GM13977 (cell line): ENCODE results near the gene NLGN4Y.

Experiments used
- DNase-seq: peaks from one replicate; pipeline ENCODE4 v3.0.0; 2012; ENCODE audit warnings: low spot score
- CTCF ChIP-seq: IDR thresholded peaks from 2 replicates; pipeline ENCODE4 v1.5.1; 2012; ENCODE audit warnings: mild to moderate bottlenecking, control low read depth; ENCODE audit not compliant: insufficient read depth; ENCODE audit errors: extremely low read depth, missing control alignments
- in situ Hi-C: fragments of 300-500 bp; cut with MboI; formaldehyde crosslinking; loops from one replicate; pipeline ENCODE4 v1.12.0; 2022; ENCODE audit warnings: low sequenced_read_pairs, low pct_unique_long_range_greater_than_20kb, mixed read lengths, inconsistent platforms; ENCODE audit not compliant: unreplicated experiment

The NLGN4Y gene

DNA sequence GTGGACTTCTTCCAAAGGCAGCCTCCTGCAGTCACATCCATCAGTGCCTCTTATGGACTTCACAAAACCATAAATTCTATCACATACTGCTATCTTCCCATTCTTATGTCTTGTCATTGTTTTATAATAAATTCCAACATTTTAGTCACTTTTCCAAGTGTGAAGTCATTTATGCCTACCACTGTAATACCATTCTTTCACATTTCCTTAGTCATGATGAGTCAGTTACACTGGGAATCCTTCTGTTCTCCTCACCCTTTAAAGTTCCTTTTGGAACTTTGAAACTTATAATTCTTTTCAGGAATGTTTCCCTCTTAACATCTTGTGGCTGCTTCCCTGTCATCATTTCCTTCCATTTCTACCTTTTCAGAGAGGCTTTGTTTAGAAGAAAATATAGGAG, 279.7 kb downstream of the NLGN4Y start:
- in situ Hi-C loops: no loop called here
- no peak for TF ChIP-seq CTCF
- DNase-seq: no peak

DNA sequence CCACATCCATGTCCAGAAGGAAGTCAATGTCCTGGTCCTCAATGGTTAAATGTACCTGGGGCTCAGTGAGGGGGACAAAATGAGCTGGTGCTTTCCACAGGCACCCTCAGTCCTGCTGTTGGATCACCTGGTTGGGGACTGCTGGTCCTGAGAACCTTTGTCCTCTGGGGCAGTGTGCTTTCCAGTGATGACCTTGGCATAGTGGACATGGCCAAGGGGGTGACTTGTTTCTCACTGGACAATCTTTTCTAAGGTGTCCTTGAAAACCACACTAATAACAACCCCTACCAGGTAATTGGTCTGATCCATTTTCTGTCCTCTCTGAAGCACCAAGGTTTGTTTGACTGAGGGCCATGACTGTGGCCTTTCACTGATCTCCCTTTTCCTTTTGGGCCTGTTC, 294.1 kb downstream of the NLGN4Y start:
- in situ Hi-C loops: no loop called here
- DNase-seq: no peak
- no peak for TF ChIP-seq CTCF

- in situ Hi-C loops: no loop called here
- TF ChIP-seq CTCF: no peak
- DNase-seq: no peak
Measured at GRCh38 chrY:14822201-14822600, 297.9 kb downstream of the NLGN4Y start.

- no peak for DNase-seq
- TF ChIP-seq CTCF: no peak
- in situ Hi-C loops: no loop called here
Measured at GRCh38 chrY:14822906-14823305, 298.6 kb downstream of the NLGN4Y start.

- DNase-seq: no peak
- in situ Hi-C loops: no loop called here
- no peak for TF ChIP-seq CTCF
Measured at GRCh38 chrY:14824583-14824982, 300.3 kb downstream of the NLGN4Y start.

DNA sequence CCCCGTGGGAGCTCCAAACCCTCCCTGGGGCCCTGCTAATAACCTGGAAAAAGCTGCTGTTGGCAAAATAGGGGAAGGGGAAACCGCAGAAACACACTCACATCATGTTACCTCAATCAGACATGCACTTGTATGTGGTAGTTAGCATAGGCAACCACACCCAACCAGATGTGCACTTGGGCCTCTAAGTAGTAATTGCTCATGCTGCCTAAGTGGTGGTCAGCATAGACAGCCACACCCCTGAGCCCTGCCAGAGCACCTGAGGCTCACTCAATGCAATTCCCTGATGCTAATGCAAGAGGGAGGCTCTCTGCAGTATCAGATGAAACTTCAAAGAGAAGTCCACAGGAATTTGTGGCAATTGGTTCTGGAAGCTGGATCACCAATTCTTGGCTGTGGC, 301.4 kb downstream of the NLGN4Y start:
- TF ChIP-seq CTCF: no peak
- in situ Hi-C loops: no loop called here
- DNase-seq: no peak

DNA sequence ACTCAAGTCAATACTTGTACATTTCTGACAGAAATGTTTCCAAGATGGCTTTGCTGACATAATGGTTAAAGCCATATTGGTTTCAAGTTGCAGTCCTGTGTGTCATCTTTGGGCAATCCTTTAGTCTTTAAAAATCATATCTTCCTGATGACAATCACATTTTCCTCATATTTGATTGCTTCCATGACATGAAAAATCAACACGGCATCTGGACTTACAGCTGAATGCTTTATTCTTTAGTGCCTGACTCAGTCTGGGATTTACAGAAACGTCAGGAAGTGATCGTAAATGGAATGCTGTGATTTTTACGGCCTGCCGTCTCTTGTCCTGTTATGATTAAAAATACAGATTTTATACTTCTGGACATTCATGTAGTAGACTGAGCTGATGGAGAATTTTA, 304.2 kb downstream of the NLGN4Y start:
- DNase-seq: no peak
- in situ Hi-C loops: no loop called here
- TF ChIP-seq CTCF: no peak
